ENCODE results near the gene GSTK1. TPM values are rescaled to one million over a fixed set of nuclear protein-coding genes. Genes with fewer than 3 reads are reported as not detected.

GSTK1 gene
- total RNA-seq, 2 donors from 2014 or later = 214 to 269 TPM

GRCh38 chr7:143271240-143271639, 8.0 kb downstream of the GSTK1 start:
- ATAC-seq (replicated peaks) = peak; percentile 69
- peak overlapping the region; percentile 11 for H3K27ac Mint-ChIP-seq
- no peaks in the 10 kb centered on the region for H3K9me3 Mint-ChIP-seq
- no peaks in the 10 kb centered on the region for H3K27me3 Mint-ChIP-seq
- peak overlapping the region; percentile 8 for H3K4me3 Mint-ChIP-seq
- H3K4me1 Mint-ChIP-seq = peaks cover 15% of the 10 kb centered on the region
- H3K36me3 Mint-ChIP-seq (ENCODE audit: low read depth) = peaks cover 51% of the 10 kb centered on the region

- peak; percentile 23 for ATAC-seq (replicated peaks)
- H3K27ac Mint-ChIP-seq = no peak overlapping the region
- H3K4me3 Mint-ChIP-seq = no peak overlapping the region
- peaks cover 15% of the 10 kb centered on the region for H3K4me1 Mint-ChIP-seq
- no peaks in the 10 kb centered on the region for H3K9me3 Mint-ChIP-seq
- H3K27me3 Mint-ChIP-seq = no peaks in the 10 kb centered on the region
- H3K36me3 Mint-ChIP-seq (ENCODE audit: low read depth) = peaks cover 35% of the 10 kb centered on the region
Observed at GRCh38 chr7:143272871-143273270, 9.6 kb downstream of the GSTK1 start.

- H3K4me1 Mint-ChIP-seq = peaks cover 31% of the 10 kb centered on the region
- H3K27me3 Mint-ChIP-seq = no peaks in the 10 kb centered on the region
- no peaks in the 10 kb centered on the region for H3K36me3 Mint-ChIP-seq (ENCODE audit: low read depth)
Observed at GRCh38 chr7:143279186-143280098, 16.2 kb downstream of the GSTK1 start.

GRCh38 chr7:143280160-143280559, 16.9 kb downstream of the GSTK1 start:
- no peaks in the 10 kb centered on the region for H3K9me3 Mint-ChIP-seq
- no peaks in the 10 kb centered on the region for H3K36me3 Mint-ChIP-seq (ENCODE audit: low read depth)
- H3K4me3 Mint-ChIP-seq = peak overlapping the region; percentile 86
- H3K27ac Mint-ChIP-seq = peak overlapping the region; percentile 95
- H3K27me3 Mint-ChIP-seq = no peaks in the 10 kb centered on the region
- peaks cover 31% of the 10 kb centered on the region for H3K4me1 Mint-ChIP-seq
- peak; percentile 50 for ATAC-seq (replicated peaks)

More at GRCh38 chr7:143279186-143280098, 16.2 kb downstream of the GSTK1 start:
- H3K9me3 Mint-ChIP-seq = no peaks in the 10 kb centered on the region
- peak; percentile 76 for ATAC-seq (replicated peaks)
- H3K27ac Mint-ChIP-seq = peak overlapping the region; percentile 95
- H3K4me3 Mint-ChIP-seq = peak overlapping the region; percentile 86

GRCh38 chr7:143280566-143280965, 17.3 kb downstream of the GSTK1 start:
- Mint-ChIP-seq H3K27me3 (no peaks in the 10 kb centered on the region), H3K4me3 (peak overlapping the region; percentile 86), H3K4me1 (peaks cover 34% of the 10 kb centered on the region), H3K27ac (peak overlapping the region; percentile 95), H3K9me3 (no peaks in the 10 kb centered on the region), H3K36me3 (ENCODE audit: low read depth) (no peaks in the 10 kb centered on the region)
- no peak for ATAC-seq (replicated peaks)

- H3K4me3 Mint-ChIP-seq = peak overlapping the region; percentile 28
- H3K27ac Mint-ChIP-seq = no peak overlapping the region
- H3K27me3 Mint-ChIP-seq = no peaks in the 10 kb centered on the region
- no peaks in the 10 kb centered on the region for H3K9me3 Mint-ChIP-seq
- H3K4me1 Mint-ChIP-seq = peaks cover 35% of the 10 kb centered on the region
- H3K36me3 Mint-ChIP-seq (ENCODE audit: low read depth) = no peaks in the 10 kb centered on the region
- ATAC-seq (replicated peaks) = no peak
Observed at GRCh38 chr7:143281529-143281928, 18.3 kb downstream of the GSTK1 start.

- H3K9me3 Mint-ChIP-seq = no peaks in the 10 kb centered on the region
- ATAC-seq (replicated peaks) = no peak
- H3K4me3 Mint-ChIP-seq = no peak overlapping the region
- no peaks in the 10 kb centered on the region for H3K27me3 Mint-ChIP-seq
- H3K4me1 Mint-ChIP-seq = peaks cover 35% of the 10 kb centered on the region
- H3K27ac Mint-ChIP-seq = no peak overlapping the region
- H3K36me3 Mint-ChIP-seq (ENCODE audit: low read depth) = no peaks in the 10 kb centered on the region
Observed at GRCh38 chr7:143282124-143282523, 18.9 kb downstream of the GSTK1 start.

GRCh38 chr7:143283381-143283780, 20.1 kb downstream of the GSTK1 start:
- Mint-ChIP-seq H3K4me3 (peak overlapping the region; percentile 8), H3K4me1 (peaks cover 40% of the 10 kb centered on the region)

GRCh38 chr7:143284591-143285469, 21.6 kb downstream of the GSTK1 start, which contains the start of gene TMEM139:
TMEM139 (plus strand) TSS chr7:143284958; CDS start chr7:143285958, 1,000 bp downstream.
- H3K27ac Mint-ChIP-seq = no peak within 1 kb of the TSS
- no peak for ATAC-seq (replicated peaks)
- H3K4me1 Mint-ChIP-seq = peaks cover 29% of the 10 kb centered on the region
- H3K9me3 Mint-ChIP-seq = no peaks in the 10 kb centered on the region
- H3K36me3 Mint-ChIP-seq (ENCODE audit: low read depth) = peaks cover 14% of the 10 kb centered on the region
- no peaks in the 10 kb centered on the region for H3K27me3 Mint-ChIP-seq
- peak within 1 kb of the TSS; percentile 8 for H3K4me3 Mint-ChIP-seq

More at GRCh38 chr7:143283381-143283780, 20.1 kb downstream of the GSTK1 start:
- ATAC-seq (replicated peaks) = no peak
- Mint-ChIP-seq H3K27me3 (no peaks in the 10 kb centered on the region), H3K27ac (no peak overlapping the region), H3K9me3 (no peaks in the 10 kb centered on the region), H3K36me3 (ENCODE audit: low read depth) (no peaks in the 10 kb centered on the region)

GRCh38 chr7:143285470-143285778, 22.2 kb downstream of the GSTK1 start:
- H3K27ac Mint-ChIP-seq = no peak overlapping the region
- no peak overlapping the region for H3K4me3 Mint-ChIP-seq
- H3K27me3 Mint-ChIP-seq = no peaks in the 10 kb centered on the region
- no peak for ATAC-seq (replicated peaks)
- peaks cover 23% of the 10 kb centered on the region for H3K4me1 Mint-ChIP-seq
- no peaks in the 10 kb centered on the region for H3K9me3 Mint-ChIP-seq
- peaks cover 20% of the 10 kb centered on the region for H3K36me3 Mint-ChIP-seq (ENCODE audit: low read depth)

- Mint-ChIP-seq H3K9me3 (no peaks in the 10 kb centered on the region), H3K4me3 (no peak overlapping the region), H3K27ac (no peak overlapping the region), H3K27me3 (no peaks in the 10 kb centered on the region), H3K36me3 (ENCODE audit: low read depth) (peaks cover 25% of the 10 kb centered on the region), H3K4me1 (peaks cover 22% of the 10 kb centered on the region)
- ATAC-seq (replicated peaks) = no peak
Observed at GRCh38 chr7:143285806-143286521, 22.7 kb downstream of the GSTK1 start.

GRCh38 chr7:143286522-143286890, 23.3 kb downstream of the GSTK1 start:
- Mint-ChIP-seq H3K27me3 (no peaks in the 10 kb centered on the region), H3K4me3 (peak overlapping the region; percentile 98), H3K9me3 (no peaks in the 10 kb centered on the region), H3K27ac (no peak overlapping the region), H3K36me3 (ENCODE audit: low read depth) (peaks cover 31% of the 10 kb centered on the region), H3K4me1 (peaks cover 27% of the 10 kb centered on the region)
- no peak for ATAC-seq (replicated peaks)

- Mint-ChIP-seq H3K36me3 (ENCODE audit: low read depth) (peaks cover 40% of the 10 kb centered on the region), H3K27me3 (no peaks in the 10 kb centered on the region), H3K4me3 (peak overlapping the region; percentile 98), H3K4me1 (peaks cover 29% of the 10 kb centered on the region), H3K27ac (peak overlapping the region; percentile 96), H3K9me3 (no peaks in the 10 kb centered on the region)
- ATAC-seq (replicated peaks) = no peak
Observed at GRCh38 chr7:143287339-143287934, 24.2 kb downstream of the GSTK1 start.

All from activated T-helper 17 cell treated with anti-CD3 and anti-CD28 coated beads, Interleukin-2, amount 50 U/mL, for 72 hours (primary cell).